Astrocyte of the cerebellum (primary cell): Measurements from ENCODE around the gene SEMA4D.

Experiments
- DNase-seq: peaks from one replicate; pipeline ENCODE4 v3.0.0-alpha.2; 2011; ENCODE audit warnings: low read depth
- H3K4me3 ChIP-seq: 2 replicates; pipeline ENCODE4 v1.5.1; 2011; ENCODE audit warnings: mild to moderate bottlenecking, low read depth, low read length, moderate library complexity
- CTCF ChIP-seq: IDR thresholded peaks from 2 replicates; pipeline ENCODE4 v1.5.1; 2012; ENCODE audit warnings: low read length, low read depth, moderate library complexity, mild to moderate bottlenecking; ENCODE audit errors: missing control alignments
- in situ Hi-C: cut with HindIII; loops from 2 replicates; pipeline ENCODE4 v1.10.0; 2017; ENCODE audit warnings: low sequenced_read_pairs

The SEMA4D gene

DNA sequence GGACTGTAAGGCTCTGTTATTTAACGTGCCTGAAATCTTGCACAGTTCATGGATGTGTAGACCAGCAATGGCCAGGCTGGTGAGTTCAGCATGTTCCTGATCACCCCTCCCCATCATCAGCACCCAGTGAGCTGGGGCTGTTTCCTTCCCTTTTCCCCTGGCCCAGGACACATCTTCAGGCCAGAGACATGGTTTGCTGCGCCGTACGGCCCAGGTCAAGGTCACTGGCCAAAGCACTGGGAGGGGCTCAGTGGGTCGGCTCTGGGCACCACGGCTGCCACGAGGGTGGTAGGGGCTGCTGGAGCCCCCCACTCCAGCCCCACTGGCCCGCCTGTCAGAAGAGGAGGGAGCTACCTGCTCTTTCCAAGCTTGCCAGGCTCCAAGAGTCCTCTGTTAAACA is 55.9 kb downstream of the SEMA4D start:
- in situ Hi-C loops, result no loop called here
- H3K4me3 ChIP-seq, result no peak overlapping the region
- DNase-seq, result no peak
- no peak for TF ChIP-seq CTCF

- H3K4me3 ChIP-seq, result no peak overlapping the region
- TF ChIP-seq CTCF, result no peak
- in situ Hi-C loops, result no loop called here
- no peak for DNase-seq
Measured at GRCh38 chr9:89441655-89441970, 56.3 kb downstream of the SEMA4D start.

GRCh38 chr9:89440951-89441654 is 56.8 kb downstream of the SEMA4D start:
- in situ Hi-C loops, result no loop called here
- no peak for DNase-seq
- TF ChIP-seq CTCF, result no peak
- no peak overlapping the region for H3K4me3 ChIP-seq

DNA sequence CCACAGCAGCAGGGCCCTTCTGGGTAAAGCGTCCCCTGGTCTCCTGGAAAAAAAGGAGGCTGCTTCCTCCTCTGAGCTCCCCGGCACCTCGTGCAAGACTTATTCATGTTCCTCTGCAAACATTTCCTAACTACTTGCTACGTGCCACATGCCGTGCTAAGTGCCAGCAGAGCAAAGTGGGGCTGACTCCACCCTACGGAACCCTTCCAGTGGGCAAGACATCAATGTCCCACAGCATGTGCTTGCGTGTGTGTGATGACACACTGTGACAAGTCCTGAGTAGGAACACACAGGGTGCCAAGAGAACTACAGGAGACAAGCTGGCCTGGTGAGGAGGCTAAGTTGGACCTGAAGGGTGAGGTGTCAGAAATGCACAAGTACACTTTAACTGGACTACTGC is 57.4 kb downstream of the SEMA4D start:
- no peak for DNase-seq
- in situ Hi-C loops, result no loop called here
- no peak overlapping the region for H3K4me3 ChIP-seq
- no peak for TF ChIP-seq CTCF

- no peak for TF ChIP-seq CTCF
- DNase-seq, result no peak
- in situ Hi-C loops, result no loop called here
- no peak overlapping the region for H3K4me3 ChIP-seq
Measured at GRCh38 chr9:89440046-89440445, 57.9 kb downstream of the SEMA4D start.

DNA sequence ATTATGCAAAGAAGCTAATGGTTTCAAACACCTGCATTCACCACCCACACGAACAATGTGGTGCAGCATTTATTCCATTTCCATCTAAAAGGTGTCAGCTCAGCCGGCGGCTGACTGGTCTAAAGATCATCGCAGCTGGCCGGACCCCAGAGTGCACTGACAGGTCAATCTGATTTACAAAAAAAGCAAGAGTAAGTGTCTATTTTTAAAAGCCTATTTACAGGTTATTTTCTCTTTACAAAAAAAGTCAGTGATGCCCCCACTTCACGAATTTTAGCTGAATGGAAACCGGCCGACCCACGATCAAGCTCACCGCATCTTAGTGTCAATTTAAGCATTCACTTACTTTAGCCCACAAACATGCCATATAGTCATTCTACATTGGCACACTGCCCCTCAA is 58.3 kb downstream of the SEMA4D start:
- TF ChIP-seq CTCF, result no peak
- DNase-seq, result no peak
- H3K4me3 ChIP-seq, result no peak overlapping the region
- in situ Hi-C loops, result no loop called here

DNA sequence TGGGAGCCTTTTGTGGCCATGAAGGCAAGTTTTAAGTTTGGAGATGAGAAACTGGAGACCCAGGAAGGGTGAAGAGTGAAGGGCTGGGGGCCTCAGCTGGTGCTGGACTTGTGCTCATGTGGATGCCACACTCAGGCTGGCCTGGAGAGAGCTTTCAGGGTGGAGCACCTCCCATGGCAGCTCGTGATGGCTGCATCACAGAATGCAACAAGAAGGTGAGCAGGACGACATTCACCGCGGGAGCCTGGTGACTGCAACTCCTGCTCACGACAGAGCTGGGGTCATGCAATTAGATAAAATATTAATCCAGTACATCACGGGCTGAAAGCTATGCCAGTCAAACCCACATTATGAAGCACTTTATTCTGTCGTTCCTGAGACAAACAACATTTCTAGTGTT is 59.7 kb downstream of the SEMA4D start:
- in situ Hi-C loops, result no loop called here
- H3K4me3 ChIP-seq, result no peak overlapping the region
- TF ChIP-seq CTCF, result no peak
- DNase-seq, result no peak
